DOHH2 (cell line): ENCODE measurements around the gene PTTG1.

Source experiments
- H3F3A ChIP-seq: fragments of 200-600 bp; sonication (generic), shearing (Covaris generic); 2 replicates; pipeline ENCODE4 v1.6.0; 2016; ENCODE audit warnings: antibody characterized with exemption, mild to moderate bottlenecking; ENCODE audit not compliant: control insufficient read depth, insufficient read depth
- H3K27ac ChIP-seq: fragments of 200-600 bp; sonication (generic); 2 replicates; pipeline ENCODE4 v1.5.1; 2014; ENCODE audit warnings: low read depth, mild to moderate bottlenecking, low read length, moderate library complexity
- H3K27me3 ChIP-seq: fragments of 200-600 bp; sonication (generic); 2 replicates; pipeline ENCODE4 v1.6.1; 2014; ENCODE audit warnings: mild to moderate bottlenecking, low read length, mixed read lengths; ENCODE audit not compliant: control insufficient read depth
- H3K36me3 ChIP-seq: fragments of 200-600 bp; sonication (generic); 2 replicates; pipeline ENCODE4 v1.6.1; 2014; ENCODE audit warnings: mild to moderate bottlenecking, low read length, moderate library complexity, mixed read lengths; ENCODE audit not compliant: control insufficient read depth
- H3K4me1 ChIP-seq: fragments of 200-600 bp; sonication (generic); 2 replicates; pipeline ENCODE4 v1.6.1; 2014; ENCODE audit warnings: mild to moderate bottlenecking, low read length, mixed read lengths; ENCODE audit not compliant: control insufficient read depth
- H3K4me2 ChIP-seq: fragments of 200-600 bp; sonication (generic); 2 replicates; pipeline ENCODE4 v1.6.0; 2014; ENCODE audit warnings: mild to moderate bottlenecking, low read length, moderate library complexity
- H3K4me3 ChIP-seq: fragments of 200-600 bp; sonication (generic); 2 replicates; pipeline ENCODE4 v1.5.1; 2014; ENCODE audit warnings: mild to moderate bottlenecking, low read length, mixed read lengths
- H3K79me2 ChIP-seq: fragments of 200-600 bp; sonication (generic); 2 replicates; pipeline ENCODE4 v1.6.1; 2014; ENCODE audit warnings: mild to moderate bottlenecking, low read length, mixed read lengths; ENCODE audit not compliant: control insufficient read depth
- H3K9me2 ChIP-seq: fragments of 200-600 bp; sonication (generic); replicated peaks from 2 replicates; pipeline ENCODE4 v1.6.1; 2014; ENCODE audit warnings: mild to moderate bottlenecking, low read length, mixed read lengths; ENCODE audit not compliant: control insufficient read depth
- H3K9me3 ChIP-seq: fragments of 200-600 bp; sonication (generic); 2 replicates; pipeline ENCODE4 v1.6.1; 2014; ENCODE audit warnings: antibody characterized with exemption, low read length, mixed read lengths; ENCODE audit not compliant: control insufficient read depth, insufficient read depth
- H4K20me1 ChIP-seq: fragments of 200-600 bp; sonication (generic); 2 replicates; pipeline ENCODE4 v1.6.0; 2014; ENCODE audit warnings: low read depth, mild to moderate bottlenecking, antibody characterized with exemption, low read length, moderate library complexity; ENCODE audit not compliant: control insufficient read depth, insufficient read depth
- EZH2phosphoT487 ChIP-seq: fragments of 200-600 bp; sonication (generic); IDR thresholded peaks from 2 replicates; pipeline ENCODE4 v1.6.1; 2017; ENCODE audit warnings: borderline replicate concordance, mild to moderate bottlenecking, antibody characterized with exemption, low read length, moderate library complexity, mixed read lengths
- TF ChIP-seq, protein P1 (sequence below): fragments of 200-600 bp; sonication (generic); IDR thresholded peaks from one replicate; pipeline ENCODE4 v1.5.1; 2014; ENCODE audit warnings: antibody characterized with exemption, mild to moderate bottlenecking, low read depth, low read length; ENCODE audit not compliant: poor library complexity, severe bottlenecking

Gene PTTG1

DNA sequence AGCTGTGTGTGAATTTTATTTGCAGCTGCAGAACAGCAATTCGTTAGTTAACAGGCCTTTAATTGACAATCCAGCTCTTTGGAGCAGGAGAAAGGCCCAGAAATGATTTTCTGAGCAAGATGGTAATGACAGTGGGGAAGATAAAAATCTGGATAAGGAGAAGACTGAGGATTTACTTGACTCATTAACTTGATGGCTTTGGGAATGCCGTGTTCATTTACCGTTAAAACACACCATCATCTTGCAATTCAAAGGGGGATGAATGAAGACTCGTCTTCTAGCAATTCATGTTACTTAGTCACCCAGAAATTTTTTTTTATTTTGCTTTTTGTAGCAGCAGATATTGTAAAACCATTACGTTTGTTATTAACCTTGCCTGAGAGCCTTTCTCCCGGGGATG, 52.0 kb downstream of the PTTG1 start:
- Histone ChIP-seq H3K36me3 (peaks cover 79% of the 10 kb centered on the region), H3K4me2 (no peak overlapping the region)

GRCh38 chr5:160474084-160474483, 52.4 kb downstream of the PTTG1 start:
- Histone ChIP-seq H3K4me1 (peaks cover 41% of the 10 kb centered on the region), H4K20me1 (peaks cover 8% of the 10 kb centered on the region), H3K4me2 (no peak overlapping the region), H3K4me3 (no peak overlapping the region), H3K36me3 (peaks cover 80% of the 10 kb centered on the region), H3K27ac (no peak overlapping the region), H3K9me3 (no peaks in the 10 kb centered on the region), H3K9me2 (no peaks in the 10 kb centered on the region), H3K79me2 (peaks cover 99% of the 10 kb centered on the region), H3F3A (no peaks in the 10 kb centered on the region), H3K27me3 (no peaks in the 10 kb centered on the region)
- TF ChIP-seq, protein P1, sequence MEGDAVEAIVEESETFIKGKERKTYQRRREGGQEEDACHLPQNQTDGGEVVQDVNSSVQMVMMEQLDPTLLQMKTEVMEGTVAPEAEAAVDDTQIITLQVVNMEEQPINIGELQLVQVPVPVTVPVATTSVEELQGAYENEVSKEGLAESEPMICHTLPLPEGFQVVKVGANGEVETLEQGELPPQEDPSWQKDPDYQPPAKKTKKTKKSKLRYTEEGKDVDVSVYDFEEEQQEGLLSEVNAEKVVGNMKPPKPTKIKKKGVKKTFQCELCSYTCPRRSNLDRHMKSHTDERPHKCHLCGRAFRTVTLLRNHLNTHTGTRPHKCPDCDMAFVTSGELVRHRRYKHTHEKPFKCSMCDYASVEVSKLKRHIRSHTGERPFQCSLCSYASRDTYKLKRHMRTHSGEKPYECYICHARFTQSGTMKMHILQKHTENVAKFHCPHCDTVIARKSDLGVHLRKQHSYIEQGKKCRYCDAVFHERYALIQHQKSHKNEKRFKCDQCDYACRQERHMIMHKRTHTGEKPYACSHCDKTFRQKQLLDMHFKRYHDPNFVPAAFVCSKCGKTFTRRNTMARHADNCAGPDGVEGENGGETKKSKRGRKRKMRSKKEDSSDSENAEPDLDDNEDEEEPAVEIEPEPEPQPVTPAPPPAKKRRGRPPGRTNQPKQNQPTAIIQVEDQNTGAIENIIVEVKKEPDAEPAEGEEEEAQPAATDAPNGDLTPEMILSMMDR: no peak
- TF ChIP-seq EZH2phosphoT487: no peak

More for the DNA sequence above, 52.0 kb downstream of the PTTG1 start:
- TF ChIP-seq EZH2phosphoT487: no peak
- TF ChIP-seq, protein P1: no peak
- no peaks in the 10 kb centered on the region for H3F3A ChIP-seq
- no peaks in the 10 kb centered on the region for H3K27me3 ChIP-seq
- H3K9me2 ChIP-seq: no peaks in the 10 kb centered on the region
- H3K4me3 ChIP-seq: no peak overlapping the region
- no peak overlapping the region for H3K27ac ChIP-seq
- H4K20me1 ChIP-seq: peaks cover 8% of the 10 kb centered on the region
- peaks cover 41% of the 10 kb centered on the region for H3K4me1 ChIP-seq
- H3K9me3 ChIP-seq: no peaks in the 10 kb centered on the region
- H3K79me2 ChIP-seq: peaks cover 99% of the 10 kb centered on the region

- TF ChIP-seq, protein P1: no peak
- TF ChIP-seq EZH2phosphoT487: no peak
- H3K4me2 ChIP-seq: no peak overlapping the region
Observed at GRCh38 chr5:160475864-160476438, 54.3 kb downstream of the PTTG1 start.

More at GRCh38 chr5:160475864-160476438, 54.3 kb downstream of the PTTG1 start:
- H3K36me3 ChIP-seq: peaks cover 83% of the 10 kb centered on the region
- peaks cover 15% of the 10 kb centered on the region for H4K20me1 ChIP-seq
- no peak overlapping the region for H3K27ac ChIP-seq
- no peaks in the 10 kb centered on the region for H3K9me3 ChIP-seq
- H3K27me3 ChIP-seq: no peaks in the 10 kb centered on the region
- no peaks in the 10 kb centered on the region for H3F3A ChIP-seq
- H3K79me2 ChIP-seq: peaks cover 99% of the 10 kb centered on the region
- H3K9me2 ChIP-seq: no peaks in the 10 kb centered on the region
- no peak overlapping the region for H3K4me3 ChIP-seq
- H3K4me1 ChIP-seq: peaks cover 40% of the 10 kb centered on the region
